PFSK-1 (cell line): ENCODE results near the gene FRMD4A.

Experiments used
- FOXP2 ChIP-seq: optimal IDR thresholded peaks from 2 replicates; pipeline ENCODE3; 2011; ENCODE audit warnings: borderline replicate concordance, control low read depth, inconsistent platforms; ENCODE audit not compliant: insufficient read depth; ENCODE audit errors: extremely low read length, extremely low read depth
- POLR2AphosphoS5 ChIP-seq: IDR thresholded peaks from 2 replicates; pipeline ENCODE4 v1.6.1; 2012; ENCODE audit warnings: low read depth, mild to moderate bottlenecking, control low read depth, low read length, moderate library complexity
- REST ChIP-seq, 2 experiments: IDR thresholded peaks; 2 replicates each; pipeline versions ENCODE4 v1.6.1 to v1.8.0; 2011 to 2012; ENCODE audit warnings: low read depth in 2 of 2, low read length in 2 of 2, control low read depth in 1 of 2, inconsistent platforms in 1 of 2, mild to moderate bottlenecking in 1 of 2, moderate library complexity in 1 of 2; ENCODE audit not compliant: insufficient read depth in 1 of 2
- SIN3A ChIP-seq: IDR thresholded peaks from 2 replicates; pipeline ENCODE4 v1.6.1; 2012; ENCODE audit warnings: mild to moderate bottlenecking, low read length, moderate library complexity, borderline replicate concordance; ENCODE audit not compliant: insufficient read depth
- TAF1 ChIP-seq: IDR thresholded peaks from 2 replicates; pipeline ENCODE4 v1.6.1; 2012; ENCODE audit warnings: low read length, control low read depth, borderline replicate concordance; ENCODE audit not compliant: insufficient read depth

Gene FRMD4A

GRCh38 chr10:14131261-14131960, 199.3 kb downstream of the FRMD4A start:
- TF ChIP-seq POLR2AphosphoS5 (no peak), SIN3A (no peak), FOXP2 (no peak), TAF1 (no peak), REST (IDR thresholded peaks at IDR 0.05; ENCODE audit: insufficient read depth in 1 of 2, low read depth in 2 of 2, low read length in 2 of 2) (no peak)

GRCh38 chr10:14129770-14130169, 201.0 kb downstream of the FRMD4A start:
- TF ChIP-seq TAF1 (no peak), REST (IDR thresholded peaks at IDR 0.05; ENCODE audit: insufficient read depth in 1 of 2, low read depth in 2 of 2, low read length in 2 of 2) (no peak), SIN3A (no peak), POLR2AphosphoS5 (no peak), FOXP2 (no peak)

GRCh38 chr10:14128519-14128918, 202.2 kb downstream of the FRMD4A start:
- TF ChIP-seq SIN3A (no peak), FOXP2 (no peak), POLR2AphosphoS5 (no peak), REST (IDR thresholded peaks at IDR 0.05; ENCODE audit: insufficient read depth in 1 of 2, low read depth in 2 of 2, low read length in 2 of 2) (no peak), TAF1 (no peak)

- TF ChIP-seq FOXP2 (no peak), REST (IDR thresholded peaks at IDR 0.05; ENCODE audit: insufficient read depth in 1 of 2, low read depth in 2 of 2, low read length in 2 of 2) (no peak), POLR2AphosphoS5 (no peak), SIN3A (no peak), TAF1 (no peak)
Observed at GRCh38 chr10:14126697-14127440, 203.9 kb downstream of the FRMD4A start.

GRCh38 chr10:14125564-14125963, 205.2 kb downstream of the FRMD4A start:
- TF ChIP-seq REST (IDR thresholded peaks at IDR 0.05; ENCODE audit: insufficient read depth in 1 of 2, low read depth in 2 of 2, low read length in 2 of 2) (no peak), FOXP2 (no peak), SIN3A (no peak), TAF1 (no peak), POLR2AphosphoS5 (no peak)
